HepG2 (cell line): ENCODE data around the gene TSPAN15. TPM values are rescaled to one million over a fixed set of nuclear protein-coding genes. Genes with fewer than 3 reads are reported as not detected.

ENCODE experiments used
- ELF4 ChIP-seq: sonication (generic); formaldehyde crosslinking; IDR thresholded peaks from 2 replicates; pipeline ENCODE4 v1.5.0; 2020; ENCODE audit warnings: missing genetic modification reagents, mild to moderate bottlenecking, moderate library complexity, borderline replicate concordance
- GLI4 ChIP-seq: sonication (generic); formaldehyde crosslinking; IDR thresholded peaks from 2 replicates; pipeline ENCODE4 v1.5.1; 2020; ENCODE audit warnings: missing genetic modification reagents, mild to moderate bottlenecking, moderate library complexity, borderline replicate concordance
- RFX3 ChIP-seq: IDR thresholded peaks from 2 replicates; pipeline ENCODE4 v1.6.1; 2016; ENCODE audit warnings: missing biosample characterization, missing genetic modification reagents
- RXRA ChIP-seq: sonication (generic); formaldehyde crosslinking; IDR thresholded peaks from 2 replicates; pipeline ENCODE4 v1.5.1; 2020; ENCODE audit warnings: missing genetic modification reagents
- SMARCC2 ChIP-seq: fragments of 450-650 bp; IDR thresholded peaks from 2 replicates; pipeline ENCODE4 v1.6.1; 2017; ENCODE audit warnings: antibody characterized with exemption, mild to moderate bottlenecking
- TP53 ChIP-seq: sonication (generic); formaldehyde crosslinking; conservative IDR thresholded peaks from 2 replicates; pipeline ENCODE4 v1.4.0; 2020; ENCODE audit warnings: missing genetic modification reagents
- ZFYVE20 ChIP-seq: sonication (generic); formaldehyde crosslinking; IDR thresholded peaks from 2 replicates; pipeline ENCODE4 v1.8.0; 2023; ENCODE audit warnings: low read depth, mild to moderate bottlenecking, moderate library complexity, missing genetic modification reagents, borderline replicate concordance
- ZNF383 ChIP-seq: sonication (generic); formaldehyde crosslinking; IDR thresholded peaks from 2 replicates; pipeline ENCODE4 v1.4.0; 2020; ENCODE audit warnings: missing genetic modification reagents, mild to moderate bottlenecking, borderline replicate concordance
- ZNF607 ChIP-seq: sonication (generic); formaldehyde crosslinking; IDR thresholded peaks from 2 replicates; pipeline ENCODE4 v1.5.1; 2020; ENCODE audit warnings: missing genetic modification reagents, mild to moderate bottlenecking, borderline replicate concordance
- ZNF773 ChIP-seq: sonication (generic); formaldehyde crosslinking; IDR thresholded peaks from 2 replicates; pipeline ENCODE4 v1.4.0; 2020; ENCODE audit warnings: missing genetic modification reagents, borderline replicate concordance
- polyA plus RNA-seq, 8 experiments: library from polyadenylated mRNA; depleted of rRNA in 3 of 8; stranded (reverse) in 7 of 8; unstranded in 1 of 8; fragments of >200 nt; fragmentation: Illumina TruSeq in 4 of 8; extraction: Trizol in 4 of 8; gene quantifications; 2 replicates each; pipeline versions ENCODE4 v1.2.1 to v1.2.3, GENCODE V29; 2011 to 2016; ENCODE audit warnings: low read depth in 4 of 8, missing spikeins in 1 of 8, mixed read lengths in 1 of 8; ENCODE audit not compliant: insufficient read depth in 1 of 8
- total RNA-seq, 5 experiments: library from RNA; depleted of rRNA; stranded (reverse); fragments of >200 nt; fragmentation: Illumina TruSeq; extraction: Trizol; gene quantifications; 2 replicates each; pipeline ENCODE4 v1.2.3, GENCODE V29; 2016; ENCODE audit warnings: low read depth in 1 of 5
- TF ChIP-seq, protein P1 (sequence below): sonication (generic); formaldehyde crosslinking; IDR thresholded peaks from 2 replicates; pipeline ENCODE4 v1.5.0; 2020; ENCODE audit warnings: mild to moderate bottlenecking, missing genetic modification reagents, borderline replicate concordance
- TF ChIP-seq, protein P2 (sequence below): sonication (generic); formaldehyde crosslinking; IDR thresholded peaks from 2 replicates; pipeline ENCODE4 v1.9.0; 2021; ENCODE audit warnings: missing genetic modification reagents, borderline replicate concordance
- TF ChIP-seq, protein P3 (sequence below): sonication (generic); formaldehyde crosslinking; IDR thresholded peaks from 2 replicates; pipeline ENCODE4 v1.4.0; 2020; ENCODE audit warnings: missing genetic modification reagents
- TF ChIP-seq, protein P4 (sequence below): sonication (generic); formaldehyde crosslinking; IDR thresholded peaks from 2 replicates; pipeline ENCODE4 v1.4.0; 2020; ENCODE audit warnings: mild to moderate bottlenecking, missing genetic modification reagents

Gene TSPAN15
- total and polyA plus RNA-seq, 2 of the 13 experiments (the other 11 are each of a cell fraction or from before 2014, with no cell fraction given) = 0.27 to 3.2 TPM

DNA sequence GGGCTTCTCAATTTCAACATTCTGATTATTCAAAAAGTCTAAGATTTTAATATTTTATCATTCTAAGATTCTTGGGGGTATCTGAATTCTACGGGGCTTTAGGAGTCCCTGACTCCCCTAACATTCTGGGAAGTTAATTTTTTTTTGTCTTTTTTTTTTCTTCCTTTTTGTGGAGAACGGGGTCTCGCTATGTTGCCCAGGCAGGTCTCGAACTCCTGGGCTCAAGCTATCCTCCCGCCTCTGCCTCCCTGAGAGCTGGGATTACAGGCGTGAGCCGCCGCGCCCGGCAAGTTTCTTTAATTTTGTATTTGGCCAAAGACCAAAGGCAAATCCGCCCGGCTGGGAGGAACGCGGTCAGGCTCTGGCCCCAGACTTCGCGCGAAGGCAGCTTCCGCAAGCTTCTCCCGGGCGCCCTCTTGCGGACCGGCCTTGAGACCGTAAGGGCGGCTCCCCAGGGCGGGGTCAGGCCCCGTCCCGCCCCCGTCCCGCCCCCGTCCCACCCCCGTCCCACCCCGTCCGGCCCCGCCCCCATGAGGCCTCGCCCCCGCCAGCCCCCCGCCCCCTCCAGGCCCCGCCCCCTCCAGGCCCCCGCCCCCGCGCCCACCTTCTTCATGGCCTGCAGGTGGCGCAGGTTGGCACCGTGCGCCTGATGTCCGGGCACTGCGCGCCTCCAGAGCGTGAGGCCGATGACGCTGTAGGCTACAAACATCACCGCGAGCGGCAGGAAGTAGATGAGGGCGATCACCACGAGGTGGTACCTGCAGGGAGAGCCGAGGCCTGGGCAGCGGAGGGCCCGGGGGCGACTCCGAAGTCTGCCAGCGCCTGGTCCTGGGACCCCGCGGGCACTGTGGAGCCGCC, 42.7 kb upstream of the TSPAN15 start (continued):
- TF ChIP-seq, protein P1, sequence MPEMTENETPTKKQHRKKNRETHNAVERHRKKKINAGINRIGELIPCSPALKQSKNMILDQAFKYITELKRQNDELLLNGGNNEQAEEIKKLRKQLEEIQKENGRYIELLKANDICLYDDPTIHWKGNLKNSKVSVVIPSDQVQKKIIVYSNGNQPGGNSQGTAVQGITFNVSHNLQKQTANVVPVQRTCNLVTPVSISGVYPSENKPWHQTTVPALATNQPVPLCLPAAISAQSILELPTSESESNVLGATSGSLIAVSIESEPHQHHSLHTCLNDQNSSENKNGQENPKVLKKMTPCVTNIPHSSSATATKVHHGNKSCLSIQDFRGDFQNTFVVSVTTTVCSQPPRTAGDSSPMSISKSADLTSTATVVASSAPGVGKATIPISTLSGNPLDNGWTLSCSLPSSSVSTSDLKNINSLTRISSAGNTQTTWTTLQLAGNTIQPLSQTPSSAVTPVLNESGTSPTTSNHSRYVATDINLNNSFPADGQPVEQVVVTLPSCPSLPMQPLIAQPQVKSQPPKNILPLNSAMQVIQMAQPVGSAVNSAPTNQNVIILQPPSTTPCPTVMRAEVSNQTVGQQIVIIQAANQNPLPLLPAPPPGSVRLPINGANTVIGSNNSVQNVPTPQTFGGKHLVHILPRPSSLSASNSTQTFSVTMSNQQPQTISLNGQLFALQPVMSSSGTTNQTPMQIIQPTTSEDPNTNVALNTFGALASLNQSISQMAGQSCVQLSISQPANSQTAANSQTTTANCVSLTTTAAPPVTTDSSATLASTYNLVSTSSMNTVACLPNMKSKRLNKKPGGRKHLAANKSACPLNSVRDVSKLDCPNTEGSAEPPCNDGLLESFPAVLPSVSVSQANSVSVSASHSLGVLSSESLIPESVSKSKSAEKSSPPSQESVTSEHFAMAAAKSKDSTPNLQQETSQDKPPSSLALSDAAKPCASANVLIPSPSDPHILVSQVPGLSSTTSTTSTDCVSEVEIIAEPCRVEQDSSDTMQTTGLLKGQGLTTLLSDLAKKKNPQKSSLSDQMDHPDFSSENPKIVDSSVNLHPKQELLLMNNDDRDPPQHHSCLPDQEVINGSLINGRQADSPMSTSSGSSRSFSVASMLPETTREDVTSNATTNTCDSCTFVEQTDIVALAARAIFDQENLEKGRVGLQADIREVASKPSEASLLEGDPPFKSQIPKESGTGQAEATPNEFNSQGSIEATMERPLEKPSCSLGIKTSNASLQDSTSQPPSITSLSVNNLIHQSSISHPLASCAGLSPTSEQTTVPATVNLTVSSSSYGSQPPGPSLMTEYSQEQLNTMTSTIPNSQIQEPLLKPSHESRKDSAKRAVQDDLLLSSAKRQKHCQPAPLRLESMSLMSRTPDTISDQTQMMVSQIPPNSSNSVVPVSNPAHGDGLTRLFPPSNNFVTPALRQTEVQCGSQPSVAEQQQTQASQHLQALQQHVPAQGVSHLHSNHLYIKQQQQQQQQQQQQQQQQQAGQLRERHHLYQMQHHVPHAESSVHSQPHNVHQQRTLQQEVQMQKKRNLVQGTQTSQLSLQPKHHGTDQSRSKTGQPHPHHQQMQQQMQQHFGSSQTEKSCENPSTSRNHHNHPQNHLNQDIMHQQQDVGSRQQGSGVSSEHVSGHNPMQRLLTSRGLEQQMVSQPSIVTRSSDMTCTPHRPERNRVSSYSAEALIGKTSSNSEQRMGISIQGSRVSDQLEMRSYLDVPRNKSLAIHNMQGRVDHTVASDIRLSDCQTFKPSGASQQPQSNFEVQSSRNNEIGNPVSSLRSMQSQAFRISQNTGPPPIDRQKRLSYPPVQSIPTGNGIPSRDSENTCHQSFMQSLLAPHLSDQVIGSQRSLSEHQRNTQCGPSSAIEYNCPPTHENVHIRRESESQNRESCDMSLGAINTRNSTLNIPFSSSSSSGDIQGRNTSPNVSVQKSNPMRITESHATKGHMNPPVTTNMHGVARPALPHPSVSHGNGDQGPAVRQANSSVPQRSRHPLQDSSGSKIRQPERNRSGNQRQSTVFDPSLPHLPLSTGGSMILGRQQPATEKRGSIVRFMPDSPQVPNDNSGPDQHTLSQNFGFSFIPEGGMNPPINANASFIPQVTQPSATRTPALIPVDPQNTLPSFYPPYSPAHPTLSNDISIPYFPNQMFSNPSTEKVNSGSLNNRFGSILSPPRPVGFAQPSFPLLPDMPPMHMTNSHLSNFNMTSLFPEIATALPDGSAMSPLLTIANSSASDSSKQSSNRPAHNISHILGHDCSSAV (CRISPR knock-in tag) = no peak
- TF ChIP-seq, protein P2, sequence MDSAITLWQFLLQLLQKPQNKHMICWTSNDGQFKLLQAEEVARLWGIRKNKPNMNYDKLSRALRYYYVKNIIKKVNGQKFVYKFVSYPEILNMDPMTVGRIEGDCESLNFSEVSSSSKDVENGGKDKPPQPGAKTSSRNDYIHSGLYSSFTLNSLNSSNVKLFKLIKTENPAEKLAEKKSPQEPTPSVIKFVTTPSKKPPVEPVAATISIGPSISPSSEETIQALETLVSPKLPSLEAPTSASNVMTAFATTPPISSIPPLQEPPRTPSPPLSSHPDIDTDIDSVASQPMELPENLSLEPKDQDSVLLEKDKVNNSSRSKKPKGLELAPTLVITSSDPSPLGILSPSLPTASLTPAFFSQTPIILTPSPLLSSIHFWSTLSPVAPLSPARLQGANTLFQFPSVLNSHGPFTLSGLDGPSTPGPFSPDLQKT (CRISPR knock-in tag) = no peak
- TF ChIP-seq, protein P3, sequence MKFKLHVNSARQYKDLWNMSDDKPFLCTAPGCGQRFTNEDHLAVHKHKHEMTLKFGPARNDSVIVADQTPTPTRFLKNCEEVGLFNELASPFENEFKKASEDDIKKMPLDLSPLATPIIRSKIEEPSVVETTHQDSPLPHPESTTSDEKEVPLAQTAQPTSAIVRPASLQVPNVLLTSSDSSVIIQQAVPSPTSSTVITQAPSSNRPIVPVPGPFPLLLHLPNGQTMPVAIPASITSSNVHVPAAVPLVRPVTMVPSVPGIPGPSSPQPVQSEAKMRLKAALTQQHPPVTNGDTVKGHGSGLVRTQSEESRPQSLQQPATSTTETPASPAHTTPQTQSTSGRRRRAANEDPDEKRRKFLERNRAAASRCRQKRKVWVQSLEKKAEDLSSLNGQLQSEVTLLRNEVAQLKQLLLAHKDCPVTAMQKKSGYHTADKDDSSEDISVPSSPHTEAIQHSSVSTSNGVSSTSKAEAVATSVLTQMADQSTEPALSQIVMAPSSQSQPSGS (CRISPR knock-in tag) = no peak
- TF ChIP-seq, protein P4, sequence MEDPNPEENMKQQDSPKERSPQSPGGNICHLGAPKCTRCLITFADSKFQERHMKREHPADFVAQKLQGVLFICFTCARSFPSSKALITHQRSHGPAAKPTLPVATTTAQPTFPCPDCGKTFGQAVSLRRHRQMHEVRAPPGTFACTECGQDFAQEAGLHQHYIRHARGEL = no peak
- TF ChIP-seq SMARCC2 (no peak), ELF4 (CRISPR knock-in tag) (no peak), RFX3 (CRISPR knock-in tag) (no peak), ZNF383 (CRISPR knock-in tag) (no peak), GLI4 (CRISPR knock-in tag) (no peak), ZFYVE20 (CRISPR knock-in tag) (no peak), ZNF773 (CRISPR knock-in tag) (no peak), TP53 (CRISPR knock-in tag) (no peak), RXRA (no peak), ZNF607 (CRISPR knock-in tag) (no peak)
